Epidermal melanocyte (primary cell): Measurements from ENCODE around the gene FAM229B.

Source experiments
- DNase-seq: peaks from one replicate; pipeline ENCODE4 v3.0.0; 2011; ENCODE audit warnings: low spot score; ENCODE audit not compliant: insufficient read length

Gene FAM229B

DNA sequence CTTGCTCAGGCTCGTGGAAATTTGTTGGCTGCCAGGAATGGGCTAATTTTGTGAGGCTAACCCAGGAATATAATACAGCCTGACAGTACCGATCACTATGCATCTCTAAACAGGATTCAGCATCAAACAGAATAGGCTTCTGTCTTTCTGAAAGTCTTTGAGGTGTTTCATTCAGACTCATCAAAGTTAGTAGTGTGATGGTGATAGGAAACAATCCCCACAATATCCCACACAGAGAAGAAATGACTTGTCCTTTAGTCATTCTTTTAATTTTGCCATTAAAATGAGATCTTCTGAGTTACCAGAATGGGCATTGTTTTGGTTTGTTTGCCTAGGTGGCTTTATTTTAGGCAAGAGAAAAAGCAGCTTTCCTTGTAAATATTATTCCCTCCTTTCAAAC lies 54.3 kb downstream of the FAM229B start:
- no peak for DNase-seq

- DNase-seq, result no peak
Observed at GRCh38 chr6:112144145-112144926, 56.9 kb downstream of the FAM229B start.

GRCh38 chr6:112145080-112145573 lies 57.7 kb downstream of the FAM229B start:
- no peak for DNase-seq

DNA sequence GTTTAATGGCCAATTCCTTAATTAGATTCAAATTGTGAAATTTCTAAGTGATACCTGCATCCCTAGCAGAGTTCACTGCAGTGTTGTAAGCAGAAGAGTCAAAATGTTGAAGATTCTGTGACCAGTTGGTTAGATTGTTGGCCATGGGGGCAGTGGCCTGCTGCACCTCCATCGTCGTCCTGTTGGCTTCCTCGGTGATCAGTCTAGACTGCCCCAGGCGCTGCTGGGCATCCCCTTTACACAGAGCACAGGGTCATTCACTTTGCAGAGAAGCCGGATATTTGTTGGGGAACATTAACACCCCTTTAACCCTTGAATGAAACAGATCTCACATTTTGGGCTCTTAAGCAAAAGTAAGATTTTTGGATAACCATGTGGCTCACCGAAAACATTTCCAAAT lies 60.7 kb downstream of the FAM229B start:
- no peak for DNase-seq

GRCh38 chr6:112149236-112149635 lies 61.8 kb downstream of the FAM229B start:
- DNase-seq, result no peak

DNA sequence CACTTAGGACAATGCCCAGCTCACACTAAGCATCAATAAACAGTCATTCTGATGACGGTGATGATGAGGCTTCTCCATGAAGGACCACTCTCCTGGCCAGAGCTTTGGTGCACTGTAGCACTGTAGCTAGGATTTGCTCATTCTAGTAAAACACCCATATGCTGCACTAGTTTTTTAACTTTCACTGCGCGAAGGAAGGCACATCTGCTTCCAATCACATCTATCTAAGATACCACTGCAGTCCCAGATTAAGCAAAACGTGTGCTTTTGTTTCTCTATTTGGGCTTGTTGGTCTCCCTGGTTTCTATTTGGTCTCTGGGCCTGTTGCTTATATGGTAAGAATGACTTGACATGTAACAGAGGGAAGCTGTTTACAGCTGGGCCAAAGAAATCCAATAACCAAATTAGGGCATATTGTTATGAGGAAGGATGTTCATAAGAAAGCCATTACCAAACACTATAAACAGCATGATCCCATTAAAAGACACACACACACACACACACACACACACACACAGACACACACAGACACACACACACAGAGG lies 62.4 kb downstream of the FAM229B start:
- no peak for DNase-seq

DNA sequence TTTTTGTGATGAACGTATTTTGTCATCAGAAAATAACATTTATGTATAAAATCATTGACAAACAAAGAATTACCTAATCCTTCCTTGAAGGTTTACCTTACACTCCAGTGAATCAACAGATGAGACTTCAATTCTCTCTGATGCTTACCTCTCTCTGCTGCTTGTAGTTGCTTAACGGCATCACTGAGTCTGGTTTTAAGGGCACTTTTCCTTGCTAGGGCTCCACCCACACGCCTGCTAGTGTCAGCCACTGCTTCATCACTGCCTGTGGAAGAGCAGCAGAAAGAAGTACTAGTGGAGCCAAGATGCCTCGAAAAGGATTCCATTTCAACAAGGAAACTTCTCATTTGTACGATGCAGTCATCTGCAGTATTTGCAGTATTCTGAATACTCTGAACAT lies 63.0 kb downstream of the FAM229B start:
- no peak for DNase-seq
